Skeletal muscle satellite cell (primary cell): ENCODE data around the gene CCL23.
"Not testable (repeated sequence)": the region's sequence is repeated elsewhere in the genome, so short reads cannot be mapped to it uniquely, and the experiment has no call there.

Experiments used
- H3K27me3 ChIP-seq: 2 replicates; pipeline ENCODE4 v1.7.0; 2013; ENCODE audit warnings: low read length; ENCODE audit not compliant: control insufficient read depth, insufficient read depth
- H3K36me3 ChIP-seq: 2 replicates; pipeline ENCODE4 v1.7.0; 2013; ENCODE audit warnings: mild to moderate bottlenecking, control low read depth, low read length; ENCODE audit not compliant: insufficient read depth
- H3K4me1 ChIP-seq: 2 replicates; pipeline ENCODE4 v1.7.0; 2013; ENCODE audit warnings: low read length; ENCODE audit not compliant: control insufficient read depth, insufficient read depth
- H3K4me2 ChIP-seq: 2 replicates; pipeline ENCODE4 v1.7.0; 2013; ENCODE audit warnings: mild to moderate bottlenecking, low read length
- H3K4me3 ChIP-seq: 2 replicates; pipeline ENCODE4 v1.7.0; 2013; ENCODE audit warnings: low read length
- H3K9ac ChIP-seq: 2 replicates; pipeline ENCODE4 v1.7.0; 2013; ENCODE audit warnings: mild to moderate bottlenecking, low read depth, low read length, moderate library complexity
- H3K9me3 ChIP-seq: replicated peaks from 2 replicates; pipeline ENCODE4 v1.7.0; 2013; ENCODE audit warnings: mild to moderate bottlenecking, control low read depth, low read length

The CCL23 gene

GRCh38 chr17:36034127-36034526 lies 16.4 kb upstream of the CCL23 start:
- Histone ChIP-seq H3K4me3 (no peak overlapping the region), H3K36me3 (no peaks in the 10 kb centered on the region), H3K27me3 (peaks cover 3% of the 10 kb centered on the region), H3K4me1 (no peaks in the 10 kb centered on the region), H3K9ac (no peak overlapping the region), H3K4me2 (no peak overlapping the region), H3K9me3 (no peaks in the 10 kb centered on the region)

- no peak overlapping the region for H3K4me2 ChIP-seq
- no peaks in the 10 kb centered on the region for H3K36me3 ChIP-seq
- H3K4me3 ChIP-seq = no peak overlapping the region
- peaks cover 3% of the 10 kb centered on the region for H3K27me3 ChIP-seq
- no peaks in the 10 kb centered on the region for H3K9me3 ChIP-seq
- no peaks in the 10 kb centered on the region for H3K4me1 ChIP-seq
- no peak overlapping the region for H3K9ac ChIP-seq
Observed at GRCh38 chr17:36030956-36031355, 13.2 kb upstream of the CCL23 start.

- no peaks in the 10 kb centered on the region for H3K4me1 ChIP-seq
- H3K9ac ChIP-seq = no peak overlapping the region
- peaks cover 5% of the 10 kb centered on the region for H3K27me3 ChIP-seq
- no peaks in the 10 kb centered on the region for H3K9me3 ChIP-seq
- H3K36me3 ChIP-seq = no peaks in the 10 kb centered on the region
- no peak overlapping the region for H3K4me2 ChIP-seq
- no peak overlapping the region for H3K4me3 ChIP-seq
Observed at GRCh38 chr17:36027761-36028160, 10.0 kb upstream of the CCL23 start.

GRCh38 chr17:36024106-36024869 lies 6.5 kb upstream of the CCL23 start:
- Histone ChIP-seq H3K36me3 (no peaks in the 10 kb centered on the region), H3K9ac (no peak overlapping the region), H3K4me2 (no peak overlapping the region), H3K4me3 (no peak overlapping the region), H3K9me3 (no peaks in the 10 kb centered on the region), H3K27me3 (peaks cover 3% of the 10 kb centered on the region), H3K4me1 (no peaks in the 10 kb centered on the region)

GRCh38 chr17:36019423-36019822 lies 1.7 kb upstream of the CCL23 start:
- Histone ChIP-seq H3K4me1 (no peaks in the 10 kb centered on the region), H3K4me2 (no peak overlapping the region), H3K9me3 (no peaks in the 10 kb centered on the region)

GRCh38 chr17:36016555-36016954 lies 1.2 kb downstream of the CCL23 start:
- Histone ChIP-seq H3K36me3 (no peaks in the 10 kb centered on the region), H3K27me3 (peaks cover 3% of the 10 kb centered on the region), H3K9ac (no peak overlapping the region), H3K4me2 (no peak overlapping the region), H3K4me3 (no peak overlapping the region), H3K9me3 (no peaks in the 10 kb centered on the region), H3K4me1 (no peaks in the 10 kb centered on the region)

More at GRCh38 chr17:36019423-36019822, 1.7 kb upstream of the CCL23 start:
- Histone ChIP-seq H3K4me3 (no peak overlapping the region), H3K9ac (no peak overlapping the region), H3K36me3 (no peaks in the 10 kb centered on the region), H3K27me3 (no peaks in the 10 kb centered on the region)

- not testable (repeated sequence) for H3K27me3 ChIP-seq, H3K36me3 ChIP-seq, H3K4me2 ChIP-seq, H3K9me3 ChIP-seq, H3K4me3 ChIP-seq, H3K4me1 ChIP-seq, H3K9ac ChIP-seq
Observed at GRCh38 chr17:36015895-36016294, 1.9 kb downstream of the CCL23 start.

GRCh38 chr17:36014946-36015345 lies 2.8 kb downstream of the CCL23 start:
- peaks cover 3% of the 10 kb centered on the region for H3K27me3 ChIP-seq
- H3K9me3 ChIP-seq = no peaks in the 10 kb centered on the region
- H3K9ac ChIP-seq = no peak overlapping the region
- H3K4me1 ChIP-seq = no peaks in the 10 kb centered on the region
- H3K4me2 ChIP-seq = no peak overlapping the region
- no peaks in the 10 kb centered on the region for H3K36me3 ChIP-seq
- no peak overlapping the region for H3K4me3 ChIP-seq

GRCh38 chr17:36011201-36011600 lies 6.6 kb downstream of the CCL23 start:
- Histone ChIP-seq H3K4me2 (no peak overlapping the region), H3K9me3 (no peaks in the 10 kb centered on the region), H3K4me1 (no peaks in the 10 kb centered on the region), H3K36me3 (no peaks in the 10 kb centered on the region), H3K4me3 (no peak overlapping the region), H3K9ac (no peak overlapping the region), H3K27me3 (peaks cover 3% of the 10 kb centered on the region)

- H3K4me3 ChIP-seq = no peak overlapping the region
- H3K9ac ChIP-seq = no peak overlapping the region
- H3K36me3 ChIP-seq = no peaks in the 10 kb centered on the region
Observed at GRCh38 chr17:36008998-36009665, 8.6 kb downstream of the CCL23 start.

GRCh38 chr17:36004594-36005108 lies 13.1 kb downstream of the CCL23 start:
- Histone ChIP-seq H3K27me3 (peaks cover 11% of the 10 kb centered on the region), H3K9ac (no peak overlapping the region), H3K4me3 (no peak overlapping the region), H3K36me3 (no peaks in the 10 kb centered on the region), H3K4me1 (no peaks in the 10 kb centered on the region), H3K4me2 (no peak overlapping the region), H3K9me3 (no peaks in the 10 kb centered on the region)

More at GRCh38 chr17:36008998-36009665, 8.6 kb downstream of the CCL23 start:
- Histone ChIP-seq H3K27me3 (peaks cover 10% of the 10 kb centered on the region), H3K4me2 (no peak overlapping the region), H3K9me3 (no peaks in the 10 kb centered on the region), H3K4me1 (no peaks in the 10 kb centered on the region)
